ENCODE measurements around the gene HMGCS1.
"Not testable (repeated sequence)": the region's sequence is repeated elsewhere in the genome, so short reads cannot be mapped to it uniquely, and the experiment has no call there.

HMGCS1 gene

DNA sequence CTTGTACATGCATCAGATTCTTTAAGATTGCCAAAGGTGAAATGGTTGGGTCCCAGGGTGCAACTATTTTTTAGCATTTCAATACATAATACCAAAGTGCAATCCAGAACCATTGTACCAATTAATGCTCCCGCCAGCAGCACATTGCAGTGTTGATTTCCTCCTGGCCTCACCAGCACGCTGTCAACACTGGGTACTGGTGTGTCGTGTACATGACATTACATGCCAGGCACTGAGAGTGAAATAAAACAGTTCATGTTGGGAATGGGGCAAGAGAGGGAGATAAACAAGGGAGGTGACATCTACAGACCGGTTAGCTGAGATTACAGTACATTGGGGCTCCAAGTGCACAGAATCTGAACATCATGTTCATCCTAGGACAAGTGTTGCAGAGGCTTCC is 37.8 kb downstream of the HMGCS1 start:
- H3K4me3 ChIP-seq (ENCODE audit: extremely low read depth, insufficient read depth, low read length, poor library complexity, severe bottlenecking), result no peak overlapping the region
- H3K27ac ChIP-seq (ENCODE audit: low read depth, low read length, severe bottlenecking), result no peak overlapping the region
- 87 to 92% methylated on average over 4 of the region's 4 CpGs for WGBS, 2 experiments (ENCODE audit: insufficient coverage in 2 of 2)
- no peaks in the 10 kb centered on the region for H3K4me1 ChIP-seq (ENCODE audit: control insufficient read depth, insufficient read depth, low read length, poor library complexity, severe bottlenecking)
- no peaks in the 10 kb centered on the region for H3K36me3 ChIP-seq (ENCODE audit: control insufficient read depth, insufficient read depth, low read length)
- H3K9me3 ChIP-seq (ENCODE audit: control insufficient read depth, low read length), result no peaks in the 10 kb centered on the region

- Histone ChIP-seq H3K4me3 (ENCODE audit: extremely low read depth, insufficient read depth, low read length, poor library complexity, severe bottlenecking) (no peak overlapping the region), H3K9me3 (ENCODE audit: control insufficient read depth, low read length) (no peaks in the 10 kb centered on the region), H3K4me1 (ENCODE audit: control insufficient read depth, insufficient read depth, low read length, poor library complexity, severe bottlenecking) (no peaks in the 10 kb centered on the region), H3K36me3 (ENCODE audit: control insufficient read depth, insufficient read depth, low read length) (no peaks in the 10 kb centered on the region), H3K27ac (ENCODE audit: low read depth, low read length, severe bottlenecking) (no peak overlapping the region)
- WGBS, 2 experiments (ENCODE audit: insufficient coverage in 2 of 2), result 55 to 77% methylated on average over 4 of the region's 7 CpGs
Measured at GRCh38 chr5:43274435-43275114, 38.6 kb downstream of the HMGCS1 start.

DNA sequence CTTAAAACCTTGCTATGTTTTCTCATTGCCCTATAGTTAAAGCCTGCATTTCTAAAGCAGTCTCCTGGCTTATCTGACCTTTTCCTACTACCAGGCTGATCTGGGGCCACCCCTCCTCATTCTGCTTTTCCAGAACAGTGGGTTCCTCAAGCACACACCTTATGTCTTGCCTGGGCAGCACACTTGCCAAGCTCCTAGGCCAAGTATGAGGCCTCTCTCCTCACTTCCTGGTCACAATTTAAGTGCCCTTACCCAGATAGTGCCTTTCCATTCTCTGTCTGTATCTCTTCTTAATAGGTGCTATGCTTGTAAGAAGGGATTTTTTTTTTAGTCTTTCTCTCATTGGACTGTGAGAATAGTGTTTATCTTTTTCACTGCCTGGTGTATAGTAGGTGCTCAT is 39.7 kb downstream of the HMGCS1 start:
- Histone ChIP-seq H3K27ac (ENCODE audit: low read depth, low read length, severe bottlenecking) (no peak overlapping the region), H3K36me3 (ENCODE audit: control insufficient read depth, insufficient read depth, low read length) (no peaks in the 10 kb centered on the region), H3K4me3 (ENCODE audit: extremely low read depth, insufficient read depth, low read length, poor library complexity, severe bottlenecking) (no peak overlapping the region), H3K9me3 (ENCODE audit: control insufficient read depth, low read length) (no peaks in the 10 kb centered on the region), H3K4me1 (ENCODE audit: control insufficient read depth, insufficient read depth, low read length, poor library complexity, severe bottlenecking) (no peaks in the 10 kb centered on the region)

- H3K4me3 ChIP-seq (ENCODE audit: extremely low read depth, insufficient read depth, low read length, poor library complexity, severe bottlenecking), result no peak overlapping the region
- H3K4me1 ChIP-seq (ENCODE audit: control insufficient read depth, insufficient read depth, low read length, poor library complexity, severe bottlenecking), result no peaks in the 10 kb centered on the region
- 83% methylated on average over 1 of the region's 1 CpG; no CpG with 5 or more reads in 1 of the 2 experiments for WGBS, 2 experiments (ENCODE audit: insufficient coverage in 2 of 2)
- H3K27ac ChIP-seq (ENCODE audit: low read depth, low read length, severe bottlenecking), result no peak overlapping the region
- H3K36me3 ChIP-seq (ENCODE audit: control insufficient read depth, insufficient read depth, low read length), result no peaks in the 10 kb centered on the region
- peaks cover 3% of the 10 kb centered on the region for H3K9me3 ChIP-seq (ENCODE audit: control insufficient read depth, low read length)
Measured at GRCh38 chr5:43270645-43271044, 42.6 kb downstream of the HMGCS1 start.

DNA sequence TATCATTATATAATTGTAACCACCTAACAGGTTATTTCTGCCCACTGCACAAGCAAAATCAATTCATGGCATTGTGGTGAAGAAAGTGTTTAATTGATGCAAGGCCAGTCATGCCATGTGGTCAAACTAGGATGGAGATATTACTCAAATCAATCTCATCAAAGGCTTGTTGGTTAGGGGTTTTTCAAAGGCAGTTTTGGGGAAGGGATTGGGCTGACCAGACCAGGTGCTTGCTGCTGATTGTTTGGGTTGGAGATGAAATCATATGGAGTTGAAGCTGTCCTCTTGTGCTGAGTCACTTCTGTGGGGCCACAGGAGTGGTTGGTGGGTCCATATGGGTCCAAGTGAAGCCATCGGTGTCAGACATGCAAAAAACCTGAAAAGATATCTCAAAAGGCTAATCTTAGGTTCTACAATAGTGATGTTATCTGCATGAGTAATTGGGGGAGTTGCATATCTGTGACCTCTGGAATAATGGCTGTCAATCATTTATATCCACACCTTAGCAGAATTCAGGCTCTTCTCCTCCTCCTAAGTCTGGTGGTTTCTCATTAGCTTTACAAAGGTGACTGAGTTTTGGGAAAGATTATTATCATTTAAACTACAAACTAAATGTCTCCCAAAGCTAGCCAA is 44.9 kb downstream of the HMGCS1 start:
- Histone ChIP-seq H3K4me1 (ENCODE audit: control insufficient read depth, insufficient read depth, low read length, poor library complexity, severe bottlenecking) (no peaks in the 10 kb centered on the region), H3K4me3 (ENCODE audit: extremely low read depth, insufficient read depth, low read length, poor library complexity, severe bottlenecking) (no peak overlapping the region), H3K36me3 (ENCODE audit: control insufficient read depth, insufficient read depth, low read length) (no peaks in the 10 kb centered on the region), H3K27ac (ENCODE audit: low read depth, low read length, severe bottlenecking) (no peak overlapping the region), H3K9me3 (ENCODE audit: control insufficient read depth, low read length) (peaks cover 3% of the 10 kb centered on the region)
- WGBS, 2 experiments (ENCODE audit: insufficient coverage in 2 of 2), result no CpG with 5 or more reads among the region's 1 CpG

DNA sequence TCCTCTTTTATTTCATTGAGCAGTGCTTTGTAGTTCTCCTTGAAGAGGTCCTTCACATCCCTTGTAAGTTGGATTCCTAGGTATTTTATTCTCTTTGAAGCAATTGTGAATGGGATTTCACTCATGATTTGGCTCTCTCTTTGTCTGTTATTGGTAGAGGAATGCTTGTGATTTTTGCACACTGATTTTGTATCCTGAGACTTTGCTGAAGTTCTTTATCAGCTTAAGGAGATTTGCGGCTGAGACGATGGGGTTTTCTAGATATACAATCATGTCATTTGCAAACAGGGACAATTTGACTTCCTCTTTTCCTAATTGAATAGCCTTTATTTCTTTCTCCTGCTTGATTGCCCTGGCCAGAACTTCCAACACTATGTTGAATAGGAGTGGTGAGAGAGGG is 50.9 kb downstream of the HMGCS1 start:
- H3K27ac ChIP-seq (ENCODE audit: low read depth, low read length, severe bottlenecking); H3K9me3 ChIP-seq (ENCODE audit: control insufficient read depth, low read length); H3K4me3 ChIP-seq (ENCODE audit: extremely low read depth, insufficient read depth, low read length, poor library complexity, severe bottlenecking); H3K36me3 ChIP-seq (ENCODE audit: control insufficient read depth, insufficient read depth, low read length); H3K4me1 ChIP-seq (ENCODE audit: control insufficient read depth, insufficient read depth, low read length, poor library complexity, severe bottlenecking): not testable (repeated sequence)
- WGBS, 2 experiments (ENCODE audit: insufficient coverage in 2 of 2), result no CpG with 5 or more reads among the region's 2 CpGs

DNA sequence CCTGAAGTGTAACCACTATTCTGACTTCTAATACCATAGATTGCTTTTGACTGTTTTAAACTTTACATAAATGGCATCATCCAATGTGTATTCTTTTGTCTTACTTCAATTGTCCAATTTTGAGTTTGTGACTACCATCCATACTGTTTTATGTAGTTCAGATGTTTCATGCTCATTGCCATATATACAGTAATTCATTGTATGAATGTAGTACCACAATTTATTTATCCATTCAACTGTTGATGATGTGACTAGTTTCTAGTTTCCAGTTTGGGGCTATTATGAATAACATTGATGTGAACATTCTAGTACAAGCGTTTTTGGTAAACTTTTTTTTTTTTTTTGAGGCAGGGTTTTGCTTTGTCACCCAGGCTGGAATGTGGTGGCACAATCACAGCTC is 55.1 kb downstream of the HMGCS1 start:
- 83 to 88% methylated on average over 1 of the region's 1 CpG for WGBS, 2 experiments (ENCODE audit: insufficient coverage in 2 of 2)

DNA sequence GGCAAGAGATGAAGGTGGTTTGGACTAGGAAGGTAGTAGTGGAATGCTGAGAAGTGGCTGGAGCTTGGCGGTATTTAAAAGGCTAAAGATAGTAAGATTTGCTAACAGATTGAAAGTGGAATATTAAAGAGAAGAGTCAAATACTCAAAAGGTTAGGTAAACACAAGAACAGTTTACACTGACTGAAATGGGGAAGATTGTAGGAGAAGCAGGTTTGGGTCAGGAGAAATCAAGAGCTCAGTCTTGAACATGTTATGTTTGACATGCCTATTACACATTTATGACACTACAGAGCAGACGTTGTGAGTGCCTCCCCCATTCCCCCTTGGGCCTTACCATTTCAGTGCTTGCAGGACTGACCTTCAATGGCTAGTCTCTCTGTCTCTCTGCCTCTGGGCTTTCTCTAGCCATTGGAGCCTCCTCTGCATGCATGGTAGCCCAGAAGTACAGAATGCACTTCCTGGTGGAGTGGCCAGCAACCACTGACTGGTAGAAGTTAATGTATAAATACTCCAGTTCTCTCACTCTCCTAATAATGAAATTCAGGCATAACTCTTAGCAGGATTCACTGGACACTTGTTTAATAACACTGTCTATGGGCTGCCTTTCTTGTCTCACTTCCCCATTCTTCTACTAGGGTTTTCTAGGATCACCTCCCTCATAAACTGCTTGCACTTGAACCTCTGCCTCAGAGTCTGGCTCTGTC is 56.8 kb downstream of the HMGCS1 start:
- no peaks in the 10 kb centered on the region for H3K36me3 ChIP-seq (ENCODE audit: control insufficient read depth, insufficient read depth, low read length)
- 88 to 91% methylated on average over 2 of the region's 2 CpGs for WGBS, 2 experiments (ENCODE audit: insufficient coverage in 2 of 2)
- no peak overlapping the region for H3K4me3 ChIP-seq (ENCODE audit: extremely low read depth, insufficient read depth, low read length, poor library complexity, severe bottlenecking)
- no peaks in the 10 kb centered on the region for H3K4me1 ChIP-seq (ENCODE audit: control insufficient read depth, insufficient read depth, low read length, poor library complexity, severe bottlenecking)
- H3K27ac ChIP-seq (ENCODE audit: low read depth, low read length, severe bottlenecking), result no peak overlapping the region
- H3K9me3 ChIP-seq (ENCODE audit: control insufficient read depth, low read length), result no peaks in the 10 kb centered on the region

More for the DNA sequence above, 55.1 kb downstream of the HMGCS1 start:
- Histone ChIP-seq H3K27ac (ENCODE audit: low read depth, low read length, severe bottlenecking) (no peak overlapping the region), H3K4me1 (ENCODE audit: control insufficient read depth, insufficient read depth, low read length, poor library complexity, severe bottlenecking) (no peaks in the 10 kb centered on the region), H3K4me3 (ENCODE audit: extremely low read depth, insufficient read depth, low read length, poor library complexity, severe bottlenecking) (no peak overlapping the region), H3K9me3 (ENCODE audit: control insufficient read depth, low read length) (no peaks in the 10 kb centered on the region), H3K36me3 (ENCODE audit: control insufficient read depth, insufficient read depth, low read length) (no peaks in the 10 kb centered on the region)

DNA sequence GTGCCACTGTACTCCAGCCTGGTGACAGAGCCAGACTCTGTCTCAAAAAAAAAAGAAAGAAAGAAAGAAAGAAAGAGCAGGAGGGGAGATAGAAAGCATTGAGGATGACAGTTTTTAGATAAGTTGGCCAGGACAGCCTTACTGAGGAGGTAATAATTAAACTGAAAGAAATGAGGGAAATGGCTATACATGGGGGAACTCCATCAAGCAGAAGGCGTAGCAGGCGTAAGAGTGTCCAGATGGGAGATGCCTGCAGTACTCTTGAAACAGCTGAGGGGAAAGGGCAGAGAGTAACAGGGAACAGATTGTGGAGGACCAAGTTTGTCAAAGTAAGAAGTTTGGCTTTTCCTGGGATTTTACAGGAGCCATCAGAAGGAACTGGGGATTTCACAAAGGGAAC is 57.5 kb downstream of the HMGCS1 start:
- Histone ChIP-seq H3K9me3 (ENCODE audit: control insufficient read depth, low read length) (no peaks in the 10 kb centered on the region), H3K27ac (ENCODE audit: low read depth, low read length, severe bottlenecking) (no peak overlapping the region), H3K36me3 (ENCODE audit: control insufficient read depth, insufficient read depth, low read length) (no peaks in the 10 kb centered on the region), H3K4me3 (ENCODE audit: extremely low read depth, insufficient read depth, low read length, poor library complexity, severe bottlenecking) (no peak overlapping the region), H3K4me1 (ENCODE audit: control insufficient read depth, insufficient read depth, low read length, poor library complexity, severe bottlenecking) (no peaks in the 10 kb centered on the region)
- 83 to 94% methylated on average over 2 of the region's 2 CpGs for WGBS, 2 experiments (ENCODE audit: insufficient coverage in 2 of 2)

DNA sequence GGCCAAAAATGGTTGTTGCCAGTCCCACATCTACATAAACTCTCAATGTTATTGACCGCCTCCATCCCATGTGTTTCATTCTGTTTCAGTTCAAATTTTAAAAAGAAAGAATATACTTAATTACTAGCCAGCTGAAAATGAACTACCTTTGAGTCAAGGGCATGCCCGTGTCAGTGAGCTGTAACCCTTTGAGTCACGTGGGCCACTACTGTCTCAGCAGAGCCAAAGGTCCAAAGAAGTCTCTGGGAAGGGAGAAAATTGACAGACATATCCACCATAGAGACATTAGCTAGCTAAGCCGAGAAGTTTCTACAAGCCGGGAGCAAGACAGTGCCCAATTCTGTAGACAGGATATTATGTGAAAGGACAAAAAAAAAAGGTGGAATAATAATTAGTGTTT is 61.5 kb downstream of the HMGCS1 start:
- Histone ChIP-seq H3K4me3 (ENCODE audit: extremely low read depth, insufficient read depth, low read length, poor library complexity, severe bottlenecking) (no peak overlapping the region), H3K4me1 (ENCODE audit: control insufficient read depth, insufficient read depth, low read length, poor library complexity, severe bottlenecking) (no peaks in the 10 kb centered on the region), H3K36me3 (ENCODE audit: control insufficient read depth, insufficient read depth, low read length) (no peaks in the 10 kb centered on the region), H3K27ac (ENCODE audit: low read depth, low read length, severe bottlenecking) (no peak overlapping the region), H3K9me3 (ENCODE audit: control insufficient read depth, low read length) (no peaks in the 10 kb centered on the region)
- WGBS, 2 experiments (ENCODE audit: insufficient coverage in 2 of 2), result 85 to 100% methylated on average over 2 of the region's 5 CpGs

Data from mesodermal cell (in vitro differentiated cells).